ENCODE data around the gene OR52J3.
"Not testable (repeated sequence)": the region's sequence is repeated elsewhere in the genome, so short reads cannot be mapped to it uniquely, and the experiment has no call there.

OR52J3 gene

GRCh38 chr11:5046226-5046625, at the start of gene OR52J3:
Gene OR52J3 (plus strand): TSS chr11:5046526. CDS start chr11:5046526, 0 bp downstream.
- no peak for DNase-seq

DNA sequence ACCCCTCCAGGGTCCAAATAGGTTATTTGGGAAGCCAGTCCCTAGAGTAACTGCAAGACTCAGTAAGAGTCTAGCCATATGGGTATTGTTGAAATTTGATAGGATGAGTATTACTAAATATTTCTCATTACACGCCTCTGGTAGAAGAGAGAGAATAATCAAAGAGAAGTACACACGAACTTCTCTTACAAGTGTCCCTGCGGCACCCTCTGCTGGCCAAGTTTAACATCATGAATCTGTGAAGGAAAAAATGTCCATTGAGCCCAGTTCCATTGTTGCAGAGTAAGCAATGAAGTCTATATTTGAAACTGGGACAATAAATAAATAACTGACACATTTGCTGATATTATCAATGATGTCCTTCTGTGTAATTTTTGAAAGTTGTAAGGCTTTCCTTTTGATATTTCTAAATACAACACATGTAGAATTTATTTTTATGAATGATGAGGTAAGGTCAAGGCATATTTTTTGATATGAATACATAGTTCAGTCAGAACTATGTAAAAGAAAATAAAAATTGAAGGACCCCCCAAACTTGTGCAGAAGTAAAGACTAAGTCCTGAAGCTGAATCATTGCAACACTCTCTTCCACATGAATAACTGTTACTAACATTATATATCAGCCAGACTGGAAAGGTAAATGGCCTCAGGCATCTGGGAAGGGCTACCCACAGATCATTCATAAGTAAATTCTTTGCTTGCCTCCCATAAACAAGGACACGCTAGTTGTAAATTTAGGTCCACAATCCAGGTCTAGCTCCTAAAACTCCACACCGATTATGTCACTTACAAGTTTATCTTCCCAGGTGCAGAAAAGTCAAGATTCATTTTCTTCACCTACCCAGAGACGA, 41.7 kb upstream of the OR52J3 start:
- DNase-seq: no peak

- DNase-seq: no peak
Measured at GRCh38 chr11:5007561-5007960, 38.8 kb upstream of the OR52J3 start.

DNA sequence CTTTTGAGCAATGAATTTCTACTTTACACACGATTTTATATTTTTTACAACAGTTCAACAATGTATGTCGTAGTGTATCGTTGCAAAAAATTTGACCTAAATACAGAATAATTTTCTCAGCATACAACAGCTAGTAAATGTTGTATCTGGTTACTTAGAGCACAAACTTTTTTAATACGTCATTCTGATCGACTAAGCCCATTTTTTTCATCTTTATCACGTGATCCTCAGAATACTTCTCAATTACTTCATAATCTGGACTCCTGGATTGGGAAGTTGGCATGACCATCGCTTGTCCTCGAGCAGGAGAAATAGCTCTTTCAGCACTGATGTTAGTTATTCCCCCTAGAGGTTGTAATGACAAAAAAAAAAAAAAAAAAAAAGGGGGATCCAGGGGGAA, 35.1 kb upstream of the OR52J3 start:
- DNase-seq: no peak

DNA sequence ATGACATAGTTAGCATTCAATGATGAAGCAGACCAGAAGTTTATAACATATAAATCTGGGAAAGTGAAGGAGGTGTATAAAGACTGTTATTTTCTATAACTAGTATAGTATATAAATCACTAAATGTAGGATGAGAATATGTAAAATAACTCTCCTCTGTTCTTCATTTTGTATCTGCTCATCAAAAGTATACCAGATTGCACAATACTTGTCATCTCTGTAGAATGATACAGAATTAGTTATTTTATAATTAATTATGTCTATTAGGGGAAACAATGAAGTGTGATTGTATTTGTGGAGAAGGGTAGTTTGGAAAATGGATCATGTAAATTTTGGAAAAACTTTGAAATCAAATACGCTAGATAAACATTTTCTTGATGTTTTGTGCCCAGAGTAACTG, 33.3 kb upstream of the OR52J3 start:
- DNase-seq: no peak

- no peak for DNase-seq
Measured at GRCh38 chr11:5021996-5022395, 24.3 kb upstream of the OR52J3 start.

DNA sequence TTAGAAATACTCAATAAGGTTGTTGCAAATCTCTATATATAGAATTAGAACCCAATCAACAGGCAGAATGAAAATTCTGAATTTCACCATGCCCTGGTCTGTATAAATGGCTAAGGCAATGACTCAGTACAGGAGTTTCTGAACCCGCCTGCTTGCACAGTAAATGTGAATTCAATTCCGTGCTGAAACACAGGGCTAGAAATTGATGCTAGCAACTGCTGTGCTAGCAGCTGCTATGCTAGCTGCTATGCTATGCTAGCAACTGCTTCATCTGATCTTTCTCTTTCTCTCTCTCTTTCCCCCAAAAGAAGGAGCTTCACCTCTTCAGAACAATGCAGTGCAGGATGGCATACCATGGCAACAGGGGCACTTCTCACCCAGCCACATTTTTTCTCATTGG, 9.7 kb upstream of the OR52J3 start:
- DNase-seq: no peak

- no peak for DNase-seq
Measured at GRCh38 chr11:5037926-5038325, 8.4 kb upstream of the OR52J3 start.

DNA sequence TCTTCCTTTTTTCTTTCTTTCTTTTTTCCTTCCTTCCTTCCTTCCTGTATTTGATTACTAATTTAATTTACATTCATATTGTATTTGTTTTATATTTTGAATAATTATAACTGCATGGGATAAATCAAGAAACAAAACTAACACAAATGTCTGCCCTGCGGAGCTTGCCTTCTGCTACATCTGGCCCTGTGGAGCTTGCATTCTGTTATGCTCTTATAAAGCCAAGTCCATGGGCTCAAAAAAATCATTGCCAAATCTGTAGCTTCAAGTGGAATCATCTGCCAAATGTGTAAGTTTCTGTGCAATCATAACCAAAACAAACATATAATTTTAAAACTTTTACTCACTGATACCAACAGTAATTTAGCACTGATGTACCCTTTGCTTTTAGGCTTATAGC, 8.0 kb upstream of the OR52J3 start:
- DNase-seq: no peak

- no peak for DNase-seq
Measured at GRCh38 chr11:5040876-5041275, 5.5 kb upstream of the OR52J3 start.

- no peak for DNase-seq
Measured at GRCh38 chr11:5042091-5042490, 4.2 kb upstream of the OR52J3 start.

DNA sequence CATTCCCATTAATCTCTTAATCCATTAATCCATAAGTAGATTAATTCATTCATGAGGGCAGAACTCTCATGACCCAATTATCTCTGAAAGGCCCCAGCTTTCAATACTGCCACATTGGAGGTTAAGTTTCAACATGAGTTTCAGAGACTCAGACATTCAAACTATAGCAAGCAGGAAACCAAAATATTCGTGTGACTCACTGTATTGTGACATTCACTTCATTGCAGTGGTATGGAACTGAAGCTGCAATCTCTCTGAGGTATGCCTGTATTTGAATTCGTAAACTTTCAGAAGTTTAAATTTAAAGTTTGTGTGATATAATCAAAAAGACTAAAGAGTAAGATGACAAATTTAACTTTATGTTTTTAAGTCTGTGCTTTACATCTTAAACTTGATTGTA, 2.9 kb upstream of the OR52J3 start:
- no peak for DNase-seq

GRCh38 chr11:5046754-5047330, 516 bp downstream of the OR52J3 start:
- no peak for DNase-seq

DNA sequence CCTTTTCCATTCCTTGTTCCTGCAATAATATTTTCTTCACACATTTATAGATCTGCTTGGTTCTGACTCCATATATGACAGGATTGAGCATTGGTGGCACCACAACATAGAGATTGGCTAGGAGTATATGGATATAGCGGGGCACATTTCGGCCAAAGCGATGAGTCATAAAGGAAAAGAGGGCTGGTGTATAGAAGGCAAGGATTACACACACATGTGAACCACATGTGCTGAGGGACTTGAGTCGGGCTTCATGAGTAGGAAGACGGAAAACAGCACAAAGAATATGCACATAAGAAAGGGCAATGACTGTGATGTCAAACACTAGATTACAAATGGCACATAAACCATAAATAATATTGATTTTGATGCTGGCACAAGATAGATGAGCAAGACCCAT, 12.4 kb downstream of the OR52J3 start:
- not testable (repeated sequence) for DNase-seq

GRCh38 chr11:5059391-5059790, 13.1 kb downstream of the OR52J3 start, which contains the start of gene OR52E2:
Gene OR52E2 (minus strand): TSS chr11:5059627. CDS start chr11:5059627, 0 bp downstream.
- DNase-seq: no peak

DNA sequence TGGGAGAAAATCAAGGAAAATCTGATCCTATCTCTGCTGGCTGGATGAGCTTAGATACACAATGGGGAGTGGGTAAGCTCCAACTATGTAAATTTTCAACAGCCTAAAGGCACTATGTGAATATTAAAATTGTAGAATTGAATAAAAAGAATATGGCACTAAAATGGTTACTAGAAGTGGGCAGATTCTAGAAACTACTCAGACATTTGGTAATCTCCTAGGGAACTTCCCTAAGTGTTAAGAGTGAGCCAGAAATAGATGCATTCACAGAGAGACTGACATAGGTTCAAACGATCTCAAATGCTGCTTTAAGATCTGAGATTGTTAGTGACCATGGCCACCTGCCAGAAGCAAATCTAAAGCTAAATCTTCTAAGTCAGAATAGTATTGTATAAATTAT, 18.7 kb downstream of the OR52J3 start:
- DNase-seq: no peak

DNA sequence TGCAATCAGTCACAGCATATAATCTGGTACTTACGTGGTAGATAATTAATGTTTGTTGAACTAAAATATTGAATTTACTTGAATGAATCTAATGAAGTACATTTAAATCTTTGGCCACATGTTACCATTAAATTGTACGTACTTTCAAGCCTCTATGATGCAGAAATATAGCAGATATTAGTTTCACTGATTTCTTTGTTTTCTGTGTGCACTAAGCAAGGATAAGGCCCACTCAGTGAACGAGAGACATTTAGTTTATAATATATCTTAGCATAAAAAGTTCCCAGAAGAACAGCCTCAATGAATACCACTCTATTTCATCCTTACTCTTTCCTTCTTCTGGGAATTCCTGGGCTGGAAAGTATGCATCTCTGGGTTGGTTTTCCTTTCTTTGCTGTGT, 22.9 kb downstream of the OR52J3 start, which contains the start of gene OR52E1:
TSS of gene OR52E1 (plus strand) at position 301 of the 400 bp plus-strand sequence.
- DNase-seq: no peak

- no peak for DNase-seq
Measured at GRCh38 chr11:5071799-5072198, 25.5 kb downstream of the OR52J3 start.

GRCh38 chr11:5081405-5081804, 35.1 kb downstream of the OR52J3 start:
- no peak for DNase-seq

- no peak for DNase-seq
Measured at GRCh38 chr11:5083602-5084001, 37.3 kb downstream of the OR52J3 start.

DNA sequence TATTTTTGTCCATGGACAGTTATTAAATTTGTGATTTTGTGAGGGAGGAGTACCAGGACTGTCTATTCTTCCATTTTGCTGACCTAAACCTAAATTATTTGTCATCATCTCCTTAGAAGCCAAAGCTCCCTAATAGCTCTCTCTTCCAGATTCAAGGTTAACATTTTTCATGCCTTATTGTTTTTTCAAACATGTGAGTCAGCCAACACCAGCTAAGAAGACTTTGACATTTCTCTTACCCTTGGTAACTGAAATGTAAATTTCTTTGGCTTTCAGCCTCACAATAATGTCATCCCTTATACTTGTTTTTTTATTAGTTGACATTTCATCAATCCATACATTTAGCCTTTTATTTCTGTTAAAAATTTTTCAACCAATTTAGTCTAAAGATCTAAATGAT, 42.2 kb downstream of the OR52J3 start:
- DNase-seq: no peak

DNA sequence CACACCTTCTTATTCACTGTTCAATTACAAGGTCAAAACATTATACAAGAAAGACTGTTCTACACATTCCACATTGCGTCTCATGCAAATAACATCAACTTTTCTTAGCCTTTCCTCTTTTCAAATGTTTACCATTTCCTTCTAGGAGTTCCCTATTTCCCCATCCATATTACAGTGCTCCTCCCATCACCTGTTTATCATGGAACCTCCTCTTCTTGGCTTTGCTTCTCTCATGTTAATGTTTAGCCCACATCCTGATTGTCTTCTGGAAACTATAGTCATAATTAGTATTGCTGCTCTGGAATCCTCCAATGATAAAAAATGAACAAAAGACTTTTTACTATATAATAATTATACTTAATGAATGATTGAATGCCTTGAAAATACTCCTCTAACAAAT, 44.3 kb downstream of the OR52J3 start:
- no peak for DNase-seq

- DNase-seq: no peak
Measured at GRCh38 chr11:5092821-5093585, 46.7 kb downstream of the OR52J3 start.

DNA sequence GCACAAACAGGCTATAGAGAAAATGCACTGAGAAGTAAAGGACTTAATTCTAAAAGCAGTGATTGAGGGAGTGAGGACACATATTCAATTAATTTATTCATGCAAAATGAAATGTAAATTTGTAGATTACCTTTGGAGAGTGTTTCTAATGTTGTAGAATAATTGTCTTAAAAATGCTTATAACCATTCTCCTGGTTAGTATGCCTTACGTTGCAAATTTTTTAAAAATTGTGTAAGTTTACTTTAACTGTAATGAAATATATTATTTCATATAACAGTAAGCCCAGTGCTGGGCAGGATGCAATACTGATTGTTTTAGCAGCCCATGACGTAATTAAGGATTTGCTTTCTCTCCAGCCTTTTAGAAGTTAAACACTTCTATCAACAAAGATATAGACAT, 49.7 kb downstream of the OR52J3 start:
- no peak for DNase-seq

Data from activated CD4-positive, alpha-beta T cell treated with anti-CD3 and anti-CD28 coated beads for 1 hour (primary cell).